Calu3 (cell line): ENCODE data around the gene SCN5A. TPM values are rescaled to one million over a fixed set of nuclear protein-coding genes. Genes with fewer than 3 reads are reported as not detected.

Experiments used
- BruUV-seq: library from RNA; stranded (reverse); fragments of 400-500 nt; replicated peaks from 2 replicates; lab custom pipeline; 2021; lab: Mats Ljungman, UMichigan
- CTCF ChIA-PET: fragments of 300-600 bp; sonication (Branson Sonifier 250); formaldehyde crosslinking; loops from one replicate; lab custom pipeline; 2022; ENCODE audit warnings: antibody characterized with exemption; lab: Charles Lee
- DNase-seq: peaks from one replicate; pipeline ENCODE4 v3.0.0; 2022
- H3K27ac Mint-ChIP-seq: one replicate; pipeline ENCODE4 v1.8.0; 2022; ENCODE audit warnings: mixed read lengths; ENCODE audit not compliant: unreplicated experiment
- H3K27me3 Mint-ChIP-seq: one replicate; pipeline ENCODE4 v1.8.0; 2022; ENCODE audit warnings: mixed read lengths; ENCODE audit not compliant: unreplicated experiment
- H3K36me3 Mint-ChIP-seq: one replicate; pipeline ENCODE4 v1.8.0; 2022; ENCODE audit warnings: mild to moderate bottlenecking, moderate library complexity, mixed read lengths; ENCODE audit not compliant: insufficient read depth, unreplicated experiment
- H3K4me1 Mint-ChIP-seq: one replicate; pipeline ENCODE4 v1.8.0; 2022; ENCODE audit warnings: mild to moderate bottlenecking, low read depth, mixed read lengths; ENCODE audit not compliant: unreplicated experiment
- H3K4me3 Mint-ChIP-seq: one replicate; pipeline ENCODE4 v1.8.0; 2022; ENCODE audit warnings: mild to moderate bottlenecking, low read depth, moderate library complexity, mixed read lengths; ENCODE audit not compliant: unreplicated experiment
- H3K9me3 Mint-ChIP-seq: one replicate; pipeline ENCODE4 v1.8.0; 2022; ENCODE audit warnings: low read depth, mixed read lengths; ENCODE audit not compliant: unreplicated experiment
- CTCF ChIP-seq: fragments of 200-600 bp; IDR thresholded peaks from one replicate; pipeline ENCODE4 v1.8.0; 2022; ENCODE audit warnings: antibody characterized with exemption; ENCODE audit not compliant: unreplicated experiment
- intact Hi-C: fragments of 100-400 bp; cut with micrococcal nuclease; formaldehyde crosslinking; loops from one replicate; pipeline ENCODE4 v1.10.0; 2022; ENCODE audit not compliant: unreplicated experiment
- total RNA-seq: library from RNA; stranded (reverse); gene quantifications from 2 replicates; pipeline ENCODE4 v1.2.3, GENCODE V29; 2022

Gene SCN5A
- total RNA-seq, 1 experiment from 2014 or later: 0.61 TPM

DNA sequence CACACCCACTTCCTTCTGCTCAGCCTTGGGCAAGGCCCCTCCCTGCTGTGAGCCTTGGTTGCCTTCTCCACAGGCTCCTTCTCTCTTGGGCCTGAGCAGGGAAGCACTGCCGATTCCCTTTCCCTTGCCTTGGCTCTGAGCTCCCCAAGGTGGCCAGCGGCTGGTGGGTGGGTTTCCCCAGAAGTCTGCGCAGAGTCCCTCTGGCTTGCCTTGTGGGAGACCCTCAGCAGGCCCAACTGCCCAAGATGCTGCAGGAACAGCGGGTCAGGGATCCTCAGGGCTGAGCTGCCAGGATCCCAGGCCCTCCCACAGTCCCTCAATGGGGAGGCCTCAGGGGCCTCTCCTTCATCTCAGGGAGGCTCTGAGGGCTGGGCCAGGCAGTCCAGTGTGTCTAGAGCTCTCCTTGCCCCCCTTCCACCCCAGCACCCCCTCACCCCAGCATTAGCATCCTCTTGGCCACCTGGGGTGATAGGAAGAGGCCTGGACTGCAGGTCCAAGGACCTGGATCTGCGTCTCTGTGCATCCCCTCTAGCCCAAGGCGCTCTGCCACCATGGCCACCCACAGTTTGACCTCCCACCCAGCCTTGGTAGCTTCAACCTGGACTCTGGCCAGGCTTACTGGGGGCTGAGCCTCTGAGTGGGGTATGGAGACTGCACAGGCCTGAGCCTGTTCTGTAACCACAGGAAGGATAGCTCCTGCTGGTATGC, 84.7 kb downstream of the SCN5A start:
- Mint-ChIP-seq H3K36me3 (no peaks in the 10 kb centered on the region), H3K27ac (no peak overlapping the region), H3K4me1 (no peaks in the 10 kb centered on the region), H3K27me3 (peaks cover 29% of the 10 kb centered on the region), H3K9me3 (no peaks in the 10 kb centered on the region), H3K4me3 (no peak overlapping the region)
- CTCF ChIA-PET: no interaction called here
- no peak for TF ChIP-seq CTCF
- no TSS peak for BruUV-seq
- DNase-seq: no peak
- intact Hi-C loops: no loop called here

DNA sequence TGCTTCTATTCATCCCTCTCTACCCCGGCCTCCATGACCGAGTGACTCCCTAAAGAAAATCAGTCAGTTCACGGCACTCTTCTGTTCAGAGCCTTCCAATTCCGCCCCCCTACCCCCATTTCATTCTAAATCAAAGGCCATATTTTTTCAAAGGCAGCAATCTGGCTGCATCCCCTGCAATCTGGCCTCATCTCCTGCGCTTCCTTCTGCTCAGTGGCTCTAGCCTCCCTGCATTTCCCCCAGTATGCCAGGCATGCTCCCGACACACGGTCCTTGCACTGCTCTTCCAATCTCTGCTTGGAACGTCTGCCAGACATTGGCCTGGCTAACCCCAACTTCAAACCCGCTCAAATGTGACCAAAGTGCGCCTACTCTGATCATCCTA, 85.6 kb downstream of the SCN5A start:
- H3K36me3 Mint-ChIP-seq: no peaks in the 10 kb centered on the region
- H3K4me3 Mint-ChIP-seq: no peak overlapping the region
- H3K27me3 Mint-ChIP-seq: peaks cover 29% of the 10 kb centered on the region
- H3K27ac Mint-ChIP-seq: no peak overlapping the region
- H3K4me1 Mint-ChIP-seq: no peaks in the 10 kb centered on the region
- no peak for TF ChIP-seq CTCF
- BruUV-seq: no TSS peak
- no peaks in the 10 kb centered on the region for H3K9me3 Mint-ChIP-seq
- intact Hi-C loops: no loop called here
- CTCF ChIA-PET: no interaction called here
- no peak for DNase-seq

GRCh38 chr3:38563070-38563885, 86.2 kb downstream of the SCN5A start:
- Mint-ChIP-seq H3K36me3 (no peaks in the 10 kb centered on the region), H3K4me3 (no peak overlapping the region), H3K27me3 (peaks cover 29% of the 10 kb centered on the region), H3K27ac (no peak overlapping the region), H3K9me3 (no peaks in the 10 kb centered on the region), H3K4me1 (no peaks in the 10 kb centered on the region)
- TF ChIP-seq CTCF: no peak
- CTCF ChIA-PET: no interaction called here
- intact Hi-C loops: no loop called here
- DNase-seq: no peak
- BruUV-seq: no TSS peak

- Mint-ChIP-seq H3K27ac (no peak overlapping the region), H3K4me1 (no peaks in the 10 kb centered on the region), H3K27me3 (peaks cover 37% of the 10 kb centered on the region), H3K4me3 (no peak overlapping the region), H3K9me3 (no peaks in the 10 kb centered on the region), H3K36me3 (no peaks in the 10 kb centered on the region)
- intact Hi-C loops: no loop called here
- BruUV-seq: no TSS peak
- CTCF ChIA-PET: no interaction called here
- no peak for DNase-seq
- no peak for TF ChIP-seq CTCF
Measured at GRCh38 chr3:38562467-38562925, 87.0 kb downstream of the SCN5A start.
